ENCODE data around the gene NDST4.

DNA sequence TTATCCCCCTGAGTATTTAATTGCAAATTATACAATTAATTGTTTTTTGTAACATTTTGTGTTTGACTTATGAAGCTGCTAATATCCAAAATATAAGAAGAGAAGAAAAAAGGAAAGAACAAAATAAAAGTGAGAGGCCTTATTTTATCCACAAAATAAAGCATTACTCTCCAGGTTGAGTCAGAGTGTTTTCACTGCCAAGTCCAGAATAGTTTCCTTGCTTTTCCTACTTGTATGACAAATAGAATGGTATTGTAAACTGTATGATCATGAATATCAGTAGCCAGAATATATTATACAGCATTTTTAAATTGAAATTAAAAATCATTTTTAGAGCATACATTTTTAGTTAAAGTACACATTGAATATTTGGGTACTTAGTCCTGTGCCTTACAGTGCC lies 237.8 kb downstream of the NDST4 start:
- TF ChIP-seq, protein P1, sequence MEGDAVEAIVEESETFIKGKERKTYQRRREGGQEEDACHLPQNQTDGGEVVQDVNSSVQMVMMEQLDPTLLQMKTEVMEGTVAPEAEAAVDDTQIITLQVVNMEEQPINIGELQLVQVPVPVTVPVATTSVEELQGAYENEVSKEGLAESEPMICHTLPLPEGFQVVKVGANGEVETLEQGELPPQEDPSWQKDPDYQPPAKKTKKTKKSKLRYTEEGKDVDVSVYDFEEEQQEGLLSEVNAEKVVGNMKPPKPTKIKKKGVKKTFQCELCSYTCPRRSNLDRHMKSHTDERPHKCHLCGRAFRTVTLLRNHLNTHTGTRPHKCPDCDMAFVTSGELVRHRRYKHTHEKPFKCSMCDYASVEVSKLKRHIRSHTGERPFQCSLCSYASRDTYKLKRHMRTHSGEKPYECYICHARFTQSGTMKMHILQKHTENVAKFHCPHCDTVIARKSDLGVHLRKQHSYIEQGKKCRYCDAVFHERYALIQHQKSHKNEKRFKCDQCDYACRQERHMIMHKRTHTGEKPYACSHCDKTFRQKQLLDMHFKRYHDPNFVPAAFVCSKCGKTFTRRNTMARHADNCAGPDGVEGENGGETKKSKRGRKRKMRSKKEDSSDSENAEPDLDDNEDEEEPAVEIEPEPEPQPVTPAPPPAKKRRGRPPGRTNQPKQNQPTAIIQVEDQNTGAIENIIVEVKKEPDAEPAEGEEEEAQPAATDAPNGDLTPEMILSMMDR (CRISPR knock-in tag; IDR thresholded peaks at IDR 0.05) = no peak
- TF ChIP-seq ARID3A (IDR thresholded peaks at IDR 0.05; ENCODE audit: low read depth, low read length) = no peak
- TF ChIP-seq PAX8 (CRISPR knock-in tag; IDR thresholded peaks at IDR 0.05; ENCODE audit: borderline replicate concordance) = no peak
